SK-N-SH (cell line): ENCODE measurements around the gene ERGIC1. TPM values are rescaled to one million over a fixed set of nuclear protein-coding genes. Genes with fewer than 3 reads are reported as not detected.
A peak's percentile ranks its signal among the peaks of the same experiment; 100 is the strongest.

Experiments used
- CTCF ChIA-PET: fragments of 300-600, 350-600 bp; formaldehyde crosslinking; extraction: SDS; loops from one replicate; lab custom pipeline; 2021; lab: Yijun Ruan, JAX
- POLR2A ChIA-PET: fragments of 350-600 bp; sonication (Branson Sonifier 250); formaldehyde crosslinking; extraction: SDS; loops from one replicate; lab custom pipeline; 2020; ENCODE audit warnings: antibody characterized with exemption, inconsistent platforms; lab: Yijun Ruan, JAX
- DNase-seq: peaks from one replicate; pipeline ENCODE4 v3.0.0; 2012
- H2AFZ ChIP-seq: fragments of 200-600 bp; sonication (generic); 2 replicates; pipeline ENCODE4 v1.8.1; 2016; ENCODE audit warnings: antibody characterized with exemption, mild to moderate bottlenecking, low read depth
- H3F3A ChIP-seq: fragments of 200-600 bp; sonication (generic); replicated peaks from 2 replicates; pipeline ENCODE3; 2016; ENCODE audit warnings: antibody characterized with exemption, mild to moderate bottlenecking; ENCODE audit not compliant: insufficient read depth
- H3K27ac ChIP-seq, 2 experiments: fragments of 200-500 bp in 1 of 2; fragments of 200-600 bp in 1 of 2; sonication (Bioruptor generic) in 1 of 2; sonication (generic), shearing (Covaris generic) in 1 of 2; 2 replicates each; pipeline versions ENCODE4 v1.5.1 to v1.6.1; 2014 to 2016; ENCODE audit warnings: low read depth in 2 of 2, inconsistent platforms in 1 of 2, low read length in 1 of 2, mild to moderate bottlenecking in 1 of 2, mixed read lengths in 1 of 2
- H3K27me3 ChIP-seq: fragments of 200-600 bp; sonication (generic), shearing (Covaris generic); 2 replicates; pipeline ENCODE4 v1.6.1; 2016; ENCODE audit warnings: mixed run types; ENCODE audit not compliant: insufficient read depth
- H3K36me3 ChIP-seq, 2 experiments: fragments of 200-500 bp in 1 of 2; fragments of 200-600 bp in 1 of 2; sonication (Bioruptor generic) in 1 of 2; sonication (generic) in 1 of 2; replicated peaks in 1 of 2; 2 replicates each; pipeline versions ENCODE3 to v1.5.1; 2014 to 2016; ENCODE audit warnings: low read length in 1 of 2, mild to moderate bottlenecking in 1 of 2; ENCODE audit not compliant: insufficient read depth in 2 of 2, control insufficient read depth in 1 of 2
- H3K4me1 ChIP-seq, 2 experiments: fragments of 200-500 bp in 1 of 2; fragments of 200-600 bp in 1 of 2; sonication (Bioruptor generic) in 1 of 2; sonication (generic), shearing (Covaris generic) in 1 of 2; 2 replicates each; pipeline versions ENCODE4 v1.5.1 to v1.6.1; 2014 to 2016; ENCODE audit warnings: low read depth in 1 of 2, low read length in 1 of 2, mixed run types in 1 of 2; ENCODE audit not compliant: insufficient read depth in 2 of 2, control insufficient read depth in 1 of 2
- H3K4me2 ChIP-seq: fragments of 200-600 bp; sonication (generic), shearing (Covaris generic); 2 replicates; pipeline ENCODE4 v1.6.1; 2017; ENCODE audit warnings: mixed run types
- H3K4me3 ChIP-seq, 2 experiments: fragments of 200-500 bp in 1 of 2; fragments of 200-600 bp in 1 of 2; sonication (Bioruptor generic) in 1 of 2; sonication (generic), shearing (Covaris generic) in 1 of 2; 2 replicates each; pipeline versions ENCODE4 v1.5.1 to v1.8.1; 2014 to 2016; ENCODE audit warnings: low read depth in 2 of 2, inconsistent platforms in 1 of 2, low read length in 1 of 2, mild to moderate bottlenecking in 1 of 2, mixed read lengths in 1 of 2, moderate library complexity in 1 of 2
- H3K79me2 ChIP-seq: fragments of 200-600 bp; sonication (generic); 2 replicates; pipeline ENCODE4 v1.8.1; 2017; ENCODE audit warnings: mild to moderate bottlenecking; ENCODE audit not compliant: insufficient read depth
- H3K9ac ChIP-seq: fragments of 200-600 bp; sonication (generic); 2 replicates; pipeline ENCODE4 v1.6.1; 2017; ENCODE audit warnings: mixed run types
- H3K9me2 ChIP-seq: fragments of 200-600 bp; sonication (generic); 2 replicates; pipeline ENCODE4 v1.6.1; 2017; ENCODE audit warnings: mixed run types
- H3K9me3 ChIP-seq: fragments of 200-600 bp; sonication (generic); 2 replicates; pipeline ENCODE4 v1.6.1; 2017; ENCODE audit warnings: mixed run types, mild to moderate bottlenecking, moderate library complexity
- H4K20me1 ChIP-seq: fragments of 200-600 bp; sonication (generic); 2 replicates; pipeline ENCODE4 v1.6.1; 2017; ENCODE audit warnings: mild to moderate bottlenecking, mixed run types; ENCODE audit not compliant: insufficient read depth
- ELF1 ChIP-seq: IDR thresholded peaks from 2 replicates; pipeline ENCODE4 v1.4.0; 2012
- FOSL2 ChIP-seq: IDR thresholded peaks from 2 replicates; pipeline ENCODE4 v1.4.0; 2012; ENCODE audit warnings: low read depth, mild to moderate bottlenecking, moderate library complexity, borderline replicate concordance
- FOXM1 ChIP-seq: IDR thresholded peaks from 2 replicates; pipeline ENCODE4 v1.4.0; 2012; ENCODE audit warnings: low read depth, mild to moderate bottlenecking
- JUND ChIP-seq: IDR thresholded peaks from 2 replicates; pipeline ENCODE4 v1.4.0; 2012
- MEF2A ChIP-seq: IDR thresholded peaks from 2 replicates; pipeline ENCODE4 v1.4.0; 2012; ENCODE audit warnings: low read depth, borderline replicate concordance
- RFX5 ChIP-seq: IDR thresholded peaks from 2 replicates; pipeline ENCODE4 v1.6.1; 2012; ENCODE audit warnings: mild to moderate bottlenecking, improper control_type of control experiment, low read length
- TEAD4 ChIP-seq: IDR thresholded peaks from 2 replicates; pipeline ENCODE4 v1.4.0; 2012; ENCODE audit warnings: mild to moderate bottlenecking, borderline replicate concordance; ENCODE audit not compliant: insufficient read depth
- WGBS: methylation state at CpG from one replicate; pipeline ENCODE4 v1.1.6; 2017; ENCODE audit warnings: low lambda C conversion rate; 5-methylcytosine and 5-hydroxymethylcytosine counted together
- polyA plus RNA-seq, 3 experiments: library from polyadenylated mRNA; depleted of rRNA; stranded (reverse); fragments of >200 nt; gene quantifications; 2 replicates each; pipeline ENCODE4 v1.2.3, GENCODE V29; 2012
- TF ChIP-seq, protein P1 (sequence below): fragments of 200-600 bp; sonication (generic); IDR thresholded peaks from 2 replicates; pipeline ENCODE4 v1.6.1; 2017; ENCODE audit warnings: antibody characterized with exemption, mild to moderate bottlenecking, moderate library complexity
- TF ChIP-seq, protein P2 (sequence below): IDR thresholded peaks from 2 replicates; pipeline ENCODE4; 2012
- TF ChIP-seq, protein P3 (sequence below): fragments of 150-350 bp; IDR thresholded peaks from 2 replicates; pipeline ENCODE4 v1.6.1; 2016; ENCODE audit warnings: mild to moderate bottlenecking, low read depth, low read length
- TF ChIP-seq, protein P4 (sequence below): IDR thresholded peaks from 2 replicates; pipeline ENCODE4 v1.4.0; 2012; ENCODE audit warnings: low read depth, borderline replicate concordance

ERGIC1 gene
- polyA plus RNA-seq, 1 of the 3 experiments (the other 2 are of a cell fraction) = 101 TPM

DNA sequence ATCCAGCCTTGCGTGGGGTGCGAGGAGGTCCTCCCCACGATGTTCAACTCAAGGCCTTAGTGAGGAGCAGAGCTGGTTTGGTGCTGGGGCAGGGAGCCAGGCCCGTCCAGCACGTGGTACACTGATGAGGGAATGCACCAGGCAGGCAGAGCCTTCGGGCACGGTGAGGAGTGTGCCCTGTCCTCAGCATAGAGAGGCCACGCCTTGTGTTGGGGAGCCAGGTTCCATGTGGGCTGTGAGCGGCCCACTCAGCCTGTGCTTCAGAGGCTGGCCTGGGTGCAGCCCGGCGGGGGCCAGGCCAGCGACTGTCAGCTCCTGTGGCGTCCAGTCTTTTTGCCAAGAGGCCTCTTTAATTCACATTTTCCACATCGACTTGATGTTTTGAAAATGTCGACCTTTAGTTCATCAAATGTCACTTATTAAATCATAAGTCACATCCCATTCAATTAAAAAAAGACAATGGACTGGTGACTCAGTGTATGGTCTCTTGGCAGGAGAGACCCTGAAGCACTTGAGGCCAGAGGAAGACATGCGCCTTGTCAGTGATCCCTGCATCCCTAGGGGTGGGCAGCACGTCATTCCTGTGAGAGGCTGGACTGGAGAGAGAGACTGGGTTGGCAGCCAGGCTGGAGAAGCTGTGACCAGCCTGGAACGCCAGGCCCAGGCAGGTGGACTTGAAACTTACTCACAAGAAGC is 21.7 kb downstream of the ERGIC1 start:
- Histone ChIP-seq H3K79me2 (peaks cover 89% of the 10 kb centered on the region), H2AFZ (no peak overlapping the region), H3K4me2 (0 out of 2 replicates have a peak overlapping the region, but pooled peaks have one; percentile 14), H3K36me3 (peaks cover 0 to 7% of the 10 kb centered on the region in 2 experiments), H4K20me1 (no peaks in the 10 kb centered on the region), H3F3A (no peaks in the 10 kb centered on the region), H3K9me2 (no peaks in the 10 kb centered on the region), H3K4me3 (no peak overlapping the region), H3K27me3 (no peaks in the 10 kb centered on the region), H3K4me1 (peaks cover 22% of the 10 kb centered on the region in 2 experiments; a peak in 2 of 4 replicates), H3K9ac (no peak overlapping the region), H3K27ac (peak overlapping the region in 1 of 2 experiments; percentile 41; a peak in 3 of 4 replicates), H3K9me3 (no peaks in the 10 kb centered on the region)
- CTCF ChIA-PET = interaction anchor here (0.7 kb wide), 1 partner anchor 86 kb away, joined by 3 read pairs; no protein-coding TSS in a partner anchor
- POLR2A ChIA-PET = no interaction called here
- TF ChIP-seq ELF1 (no peak), RFX5 (no peak), JUND (peak; percentile 19; the same call in 1 of the 2 replicates), TEAD4 (no peak), FOSL2 (0 out of 2 replicates have a peak, but pooled peaks have one; percentile 5)
- TF ChIP-seq, protein P1, sequence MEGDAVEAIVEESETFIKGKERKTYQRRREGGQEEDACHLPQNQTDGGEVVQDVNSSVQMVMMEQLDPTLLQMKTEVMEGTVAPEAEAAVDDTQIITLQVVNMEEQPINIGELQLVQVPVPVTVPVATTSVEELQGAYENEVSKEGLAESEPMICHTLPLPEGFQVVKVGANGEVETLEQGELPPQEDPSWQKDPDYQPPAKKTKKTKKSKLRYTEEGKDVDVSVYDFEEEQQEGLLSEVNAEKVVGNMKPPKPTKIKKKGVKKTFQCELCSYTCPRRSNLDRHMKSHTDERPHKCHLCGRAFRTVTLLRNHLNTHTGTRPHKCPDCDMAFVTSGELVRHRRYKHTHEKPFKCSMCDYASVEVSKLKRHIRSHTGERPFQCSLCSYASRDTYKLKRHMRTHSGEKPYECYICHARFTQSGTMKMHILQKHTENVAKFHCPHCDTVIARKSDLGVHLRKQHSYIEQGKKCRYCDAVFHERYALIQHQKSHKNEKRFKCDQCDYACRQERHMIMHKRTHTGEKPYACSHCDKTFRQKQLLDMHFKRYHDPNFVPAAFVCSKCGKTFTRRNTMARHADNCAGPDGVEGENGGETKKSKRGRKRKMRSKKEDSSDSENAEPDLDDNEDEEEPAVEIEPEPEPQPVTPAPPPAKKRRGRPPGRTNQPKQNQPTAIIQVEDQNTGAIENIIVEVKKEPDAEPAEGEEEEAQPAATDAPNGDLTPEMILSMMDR = no peak
- TF ChIP-seq, protein P2, sequence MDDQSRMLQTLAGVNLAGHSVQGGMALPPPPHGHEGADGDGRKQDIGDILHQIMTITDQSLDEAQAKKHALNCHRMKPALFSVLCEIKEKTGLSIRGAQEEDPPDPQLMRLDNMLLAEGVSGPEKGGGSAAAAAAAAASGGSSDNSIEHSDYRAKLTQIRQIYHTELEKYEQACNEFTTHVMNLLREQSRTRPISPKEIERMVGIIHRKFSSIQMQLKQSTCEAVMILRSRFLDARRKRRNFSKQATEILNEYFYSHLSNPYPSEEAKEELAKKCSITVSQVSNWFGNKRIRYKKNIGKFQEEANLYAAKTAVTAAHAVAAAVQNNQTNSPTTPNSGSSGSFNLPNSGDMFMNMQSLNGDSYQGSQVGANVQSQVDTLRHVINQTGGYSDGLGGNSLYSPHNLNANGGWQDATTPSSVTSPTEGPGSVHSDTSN = peak; percentile 69
- TF ChIP-seq, protein P3, sequence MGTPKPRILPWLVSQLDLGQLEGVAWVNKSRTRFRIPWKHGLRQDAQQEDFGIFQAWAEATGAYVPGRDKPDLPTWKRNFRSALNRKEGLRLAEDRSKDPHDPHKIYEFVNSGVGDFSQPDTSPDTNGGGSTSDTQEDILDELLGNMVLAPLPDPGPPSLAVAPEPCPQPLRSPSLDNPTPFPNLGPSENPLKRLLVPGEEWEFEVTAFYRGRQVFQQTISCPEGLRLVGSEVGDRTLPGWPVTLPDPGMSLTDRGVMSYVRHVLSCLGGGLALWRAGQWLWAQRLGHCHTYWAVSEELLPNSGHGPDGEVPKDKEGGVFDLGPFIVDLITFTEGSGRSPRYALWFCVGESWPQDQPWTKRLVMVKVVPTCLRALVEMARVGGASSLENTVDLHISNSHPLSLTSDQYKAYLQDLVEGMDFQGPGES = no peak
- TF ChIP-seq, protein P4, sequence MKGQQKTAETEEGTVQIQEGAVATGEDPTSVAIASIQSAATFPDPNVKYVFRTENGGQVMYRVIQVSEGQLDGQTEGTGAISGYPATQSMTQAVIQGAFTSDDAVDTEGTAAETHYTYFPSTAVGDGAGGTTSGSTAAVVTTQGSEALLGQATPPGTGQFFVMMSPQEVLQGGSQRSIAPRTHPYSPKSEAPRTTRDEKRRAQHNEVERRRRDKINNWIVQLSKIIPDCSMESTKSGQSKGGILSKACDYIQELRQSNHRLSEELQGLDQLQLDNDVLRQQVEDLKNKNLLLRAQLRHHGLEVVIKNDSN = peak; percentile 50; the same call in 1 of the 2 replicates
- WGBS = 61% methylated on average over 13 of the region's 18 CpGs
- DNase-seq = peak; percentile 43

DNA sequence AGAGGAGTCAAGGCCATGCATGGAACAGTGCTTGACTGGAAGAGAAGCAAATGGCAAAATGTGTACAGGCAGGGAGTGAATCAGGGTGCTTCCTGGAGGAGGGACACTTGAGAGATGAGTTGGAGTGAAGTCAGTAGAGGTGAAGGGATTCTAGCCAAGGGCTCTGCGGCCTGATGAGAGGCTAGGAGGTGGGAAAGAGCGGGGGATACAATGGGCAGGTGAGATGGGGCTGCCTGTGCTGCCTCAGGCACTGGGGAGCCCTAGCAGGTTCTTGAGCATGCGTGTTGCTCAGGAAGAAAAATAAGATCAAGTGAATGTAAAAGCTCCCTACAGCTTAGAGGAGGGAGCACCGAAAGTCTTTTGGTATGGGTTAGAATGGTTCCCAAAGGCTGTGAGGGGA is 22.3 kb downstream of the ERGIC1 start:
- Histone ChIP-seq H4K20me1 (no peaks in the 10 kb centered on the region), H3K9ac (no peak overlapping the region), H3K27ac (peak overlapping the region in 1 of 2 experiments; percentile 41; a peak in 2 of 4 replicates)

More for the DNA sequence above, 22.3 kb downstream of the ERGIC1 start:
- Histone ChIP-seq H3K79me2 (peaks cover 89% of the 10 kb centered on the region), H3K4me1 (peaks cover 22% of the 10 kb centered on the region in 2 experiments; a peak in 2 of 4 replicates), H3K4me3 (no peak overlapping the region), H2AFZ (no peak overlapping the region), H3F3A (no peaks in the 10 kb centered on the region), H3K27me3 (no peaks in the 10 kb centered on the region), H3K36me3 (peaks cover 0 to 7% of the 10 kb centered on the region in 2 experiments), H3K9me3 (no peaks in the 10 kb centered on the region), H3K4me2 (no peak overlapping the region), H3K9me2 (no peaks in the 10 kb centered on the region)
- no peak for DNase-seq
- ChIA-PET POLR2A (no interaction called here), CTCF (interaction anchor here (0.7 kb wide), 1 partner anchor 86 kb away, joined by 3 read pairs; no protein-coding TSS in a partner anchor)
- TF ChIP-seq RFX5 (no peak), FOXM1 (no peak), MEF2A (no peak), JUND (no peak)
- WGBS = 99% methylated on average over 4 of the region's 4 CpGs
